H1 (cell line): ENCODE measurements around the gene SH2B3. TPM values are rescaled to one million over a fixed set of nuclear protein-coding genes. Genes with fewer than 3 reads are reported as not detected.

ENCODE experiments used
- CTCF ChIA-PET: fragments of 300-600 bp; sonication (Branson Sonifier 250); formaldehyde crosslinking; loops from one replicate; lab custom pipeline; 2021; ENCODE audit not compliant: partially characterized antibody; lab: Charles Lee
- POLR2A ChIA-PET: fragments of 300-600 bp; sonication (Branson Sonifier 250); formaldehyde crosslinking; loops from one replicate; lab custom pipeline; 2021; ENCODE audit warnings: inconsistent platforms; ENCODE audit not compliant: partially characterized antibody; lab: Charles Lee
- DNase-seq, 2 experiments: peaks; one replicate each; pipeline versions ENCODE4 v3.0.0 to v3.0.0-alpha.2; 2010 to 2022; ENCODE audit warnings: low spot score in 2 of 2, low read depth in 1 of 2, mixed read lengths in 1 of 2
- FAIRE-seq: peaks from 2 replicates; lab custom pipeline; 2011; peaks lifted over from hg19 to GRCh38; lab: Jason Lieb, UNC
- H2AFZ ChIP-seq: 2 replicates; pipeline ENCODE4 v1.8.1; 2012; ENCODE audit warnings: low read length, inconsistent platforms
- H2AK5ac ChIP-seq: 2 replicates; pipeline ENCODE4 v1.6.1; 2013; ENCODE audit warnings: low read depth, low read length
- H2BK120ac ChIP-seq: replicated peaks from 2 replicates; pipeline ENCODE3; 2013; ENCODE audit warnings: low read depth, low read length, inconsistent platforms
- H2BK12ac ChIP-seq: 2 replicates; pipeline ENCODE4 v1.6.1; 2013; ENCODE audit warnings: low read depth, low read length
- H2BK15ac ChIP-seq: 2 replicates; pipeline ENCODE4 v1.6.1; 2013; ENCODE audit warnings: low read length
- H2BK20ac ChIP-seq: 2 replicates; pipeline ENCODE4 v1.6.1; 2013; ENCODE audit warnings: low read length
- H2BK5ac ChIP-seq: 2 replicates; pipeline ENCODE4 v1.6.1; 2013; ENCODE audit warnings: low read depth, low read length
- H3K14ac ChIP-seq: 2 replicates; pipeline ENCODE4 v1.6.1; 2013; ENCODE audit warnings: inconsistent platforms; ENCODE audit not compliant: insufficient read length
- H3K18ac ChIP-seq: 2 replicates; pipeline ENCODE4 v1.6.1; 2013; ENCODE audit warnings: low read length; ENCODE audit errors: extremely low read depth
- H3K23ac ChIP-seq: 2 replicates; pipeline ENCODE4 v1.6.1; 2013; ENCODE audit warnings: inconsistent platforms; ENCODE audit not compliant: insufficient read length
- H3K23me2 ChIP-seq: 2 replicates; pipeline ENCODE4 v1.6.1; 2013; ENCODE audit warnings: low read depth, low read length
- H3K27ac ChIP-seq: 2 replicates; pipeline ENCODE4 v1.6.1; 2011; ENCODE audit warnings: low read depth, low read length, inconsistent platforms
- H3K27me3 ChIP-seq, 4 experiments: replicated peaks in 1 of 4; 1 replicate in 1 of 4; 2 replicates in 3 of 4; pipeline versions ENCODE4 v1.6.1 to v1.8.1; 2011 to 2013; ENCODE audit warnings: low read length in 3 of 4, mild to moderate bottlenecking in 3 of 4, inconsistent platforms in 2 of 4, mixed read lengths in 2 of 4, moderate library complexity in 1 of 4; ENCODE audit not compliant: control insufficient read depth in 3 of 4, insufficient read depth in 3 of 4; ENCODE audit errors: extremely low read depth in 1 of 4
- H3K36me3 ChIP-seq, 4 experiments: 2 replicates each; pipeline versions ENCODE4 v1.6.1 to v1.8.1; 2011 to 2013; ENCODE audit warnings: mild to moderate bottlenecking in 4 of 4, low read length in 3 of 4, moderate library complexity in 2 of 4, control low read depth in 1 of 4, inconsistent platforms in 1 of 4; ENCODE audit not compliant: insufficient read depth in 4 of 4, control insufficient read depth in 2 of 4
- H3K4ac ChIP-seq: replicated peaks from 2 replicates; pipeline ENCODE3; 2013; ENCODE audit warnings: low read length, low read depth, mixed read lengths, inconsistent platforms; ENCODE audit not compliant: insufficient read length
- H3K4me1 ChIP-seq, 4 experiments: replicated peaks in 1 of 4; 1 replicate in 1 of 4; 2 replicates in 3 of 4; pipeline versions ENCODE4 v1.6.1 to v1.8.1; 2011 to 2013; ENCODE audit warnings: low read length in 3 of 4, inconsistent platforms in 2 of 4, mixed read lengths in 1 of 4; ENCODE audit not compliant: insufficient read depth in 4 of 4, control insufficient read depth in 3 of 4
- H3K4me2 ChIP-seq, 2 experiments: 2 replicates each; pipeline versions ENCODE4 v1.6.1 to v1.8.1; 2011 to 2013; ENCODE audit warnings: low read depth in 2 of 2, low read length in 2 of 2, control low read depth in 1 of 2, inconsistent platforms in 1 of 2, mild to moderate bottlenecking in 1 of 2; ENCODE audit not compliant: insufficient read depth in 1 of 2
- H3K4me3 ChIP-seq, 4 experiments: fragments of 200-600, 300-600 bp in 1 of 4; sonication (generic), shearing (Covaris generic), sonication (Bioruptor Twin) in 1 of 4; 2 replicates each; pipeline versions ENCODE4 v1.5.1 to v1.8.1; 2011 to 2016; ENCODE audit warnings: low read length in 4 of 4, low read depth in 3 of 4, control low read depth in 2 of 4, inconsistent platforms in 2 of 4, mild to moderate bottlenecking in 2 of 4, mixed read lengths in 1 of 4, moderate library complexity in 1 of 4; ENCODE audit not compliant: insufficient read depth in 2 of 4; ENCODE audit errors: extremely low read depth in 1 of 4
- H3K56ac ChIP-seq: replicated peaks from 2 replicates; pipeline ENCODE3; 2013; ENCODE audit warnings: low read depth, mild to moderate bottlenecking, mixed read lengths, low read length, inconsistent platforms; ENCODE audit not compliant: insufficient read length
- H3K79me1 ChIP-seq: 2 replicates; pipeline ENCODE4 v1.6.1; 2013; ENCODE audit warnings: low read depth, low read length, control low read depth
- H3K79me2 ChIP-seq, 2 experiments: 2 replicates each; pipeline versions ENCODE4 v1.6.1 to v1.8.1; 2012 to 2013; ENCODE audit warnings: low read length in 2 of 2, mild to moderate bottlenecking in 2 of 2, inconsistent platforms in 1 of 2; ENCODE audit not compliant: insufficient read depth in 2 of 2, control insufficient read depth in 1 of 2
- H3K9ac ChIP-seq, 4 experiments: replicated peaks in 1 of 4; 1 replicate in 1 of 4; 2 replicates in 3 of 4; pipeline versions ENCODE4 v1.6.1 to v1.8.1; 2011 to 2013; ENCODE audit warnings: low read depth in 3 of 4, low read length in 3 of 4, control low read depth in 2 of 4, mild to moderate bottlenecking in 2 of 4, moderate library complexity in 2 of 4, inconsistent platforms in 1 of 4; ENCODE audit errors: extremely low read depth in 1 of 4
- H3K9me3 ChIP-seq, 2 experiments: 2 replicates each; pipeline versions ENCODE4 v1.6.1 to v1.8.1; 2012 to 2013; ENCODE audit warnings: mild to moderate bottlenecking in 2 of 2, moderate library complexity in 2 of 2, control low read depth in 1 of 2, inconsistent platforms in 1 of 2, low read depth in 1 of 2, low read length in 1 of 2, mixed read lengths in 1 of 2; ENCODE audit not compliant: insufficient read depth in 2 of 2
- H4K20me1 ChIP-seq, 2 experiments: replicated peaks in 1 of 2; 2 replicates each; pipeline versions ENCODE3 to v1.8.1; 2011 to 2013; ENCODE audit warnings: inconsistent platforms in 2 of 2, low read length in 2 of 2, mild to moderate bottlenecking in 1 of 2; ENCODE audit not compliant: insufficient read depth in 2 of 2, control insufficient read depth in 1 of 2
- H4K5ac ChIP-seq: 2 replicates; pipeline ENCODE4 v1.6.1; 2013; ENCODE audit warnings: low read length, low read depth, mixed read lengths, inconsistent platforms; ENCODE audit not compliant: insufficient read length
- H4K8ac ChIP-seq: 2 replicates; pipeline ENCODE4 v1.8.0; 2013; ENCODE audit warnings: mild to moderate bottlenecking, moderate library complexity, low read length, inconsistent platforms; ENCODE audit not compliant: insufficient read depth; ENCODE audit errors: extremely low read depth
- H4K91ac ChIP-seq: replicated peaks from 2 replicates; pipeline ENCODE3; 2013; ENCODE audit warnings: low read length, mixed read lengths, inconsistent platforms; ENCODE audit not compliant: insufficient read length
- CTCF ChIP-seq, 3 experiments: IDR thresholded peaks; 1 replicate in 2 of 3; 2 replicates in 1 of 3; pipeline versions ENCODE4 v1.5.1 to v1.6.1; 2011; ENCODE audit warnings: low read length in 3 of 3, mild to moderate bottlenecking in 3 of 3, inconsistent platforms in 2 of 3, low read depth in 1 of 3, moderate library complexity in 1 of 3; ENCODE audit not compliant: insufficient read depth in 1 of 3; ENCODE audit errors: control extremely low read depth in 1 of 3
- JUND ChIP-seq: IDR thresholded peaks from 2 replicates; pipeline ENCODE4 v1.6.1; 2011; ENCODE audit warnings: mild to moderate bottlenecking, improper control_type of control experiment, low read length
- WGBS, 2 experiments: shearing (Covaris generic) in 1 of 2; methylation state at CpG; one replicate each; pipeline versions ENCODE4 v1.1.6 to v1.1.7; 2013 to 2015; ENCODE audit warnings: low lambda C conversion rate in 2 of 2, mixed read lengths in 2 of 2, inconsistent platforms in 1 of 2, low coverage in 1 of 2, missing lambda C conversion rate in 1 of 2; ENCODE audit not compliant: insufficient replicate concordance in 2 of 2, insufficient coverage in 1 of 2, insufficient read length in 1 of 2; ENCODE audit errors: extremely low coverage in 1 of 2, missing lambda C conversion rate in 1 of 2; 5-methylcytosine and 5-hydroxymethylcytosine counted together
- polyA plus RNA-seq, 7 experiments: library from polyadenylated mRNA; depleted of rRNA in 3 of 7; stranded (reverse) in 5 of 7; unstranded in 2 of 7; fragments of >200 nt in 5 of 7; fragments of 200-250 nt in 2 of 7; gene quantifications; 1 replicate in 5 of 7; 2 replicates in 1 of 7; 4 replicates in 1 of 7; pipeline versions ENCODE4 v1.2.1 to v1.2.3, GENCODE V29; 2011 to 2013; ENCODE audit warnings: missing spikeins in 2 of 7, mixed read lengths in 2 of 7
- total RNA-seq: library from RNA; stranded (reverse); fragmentation: NEBNext Ultra II Directional; extraction: Animal tissue kit (Norgen Biotek cat#: 25700); gene quantifications from 2 replicates; pipeline ENCODE4 v1.2.1, GENCODE V29; 2021

The SH2B3 gene
- total and polyA plus RNA-seq, 2 of the 8 experiments (the other 6 are each of a cell fraction or from before 2014, with no cell fraction given), result 20.8 to 34.1 TPM

DNA sequence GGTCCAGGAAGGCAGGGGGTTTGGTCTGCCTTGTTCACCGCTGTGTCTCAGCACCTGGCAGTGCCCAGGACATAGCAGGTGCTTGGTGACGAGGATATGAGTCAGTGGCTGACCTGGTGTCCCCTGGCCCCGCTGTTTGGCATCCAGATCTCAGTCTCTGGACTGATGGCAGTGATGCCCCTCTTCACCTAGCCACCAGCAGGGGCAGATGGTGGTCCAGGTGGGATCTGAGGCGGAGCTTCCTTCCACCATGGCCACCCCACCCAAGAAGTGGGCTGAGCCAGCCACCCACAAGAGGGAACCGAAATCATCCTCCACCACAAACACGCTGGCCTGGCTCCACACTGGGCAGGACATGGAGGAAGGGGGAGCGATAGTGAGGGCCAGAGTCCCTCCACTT is 16.1 kb upstream of the SH2B3 start:
- H3K23me2 ChIP-seq, result no peaks in the 10 kb centered on the region
- TF ChIP-seq JUND (no peak), CTCF (IDR thresholded peaks at IDR 0.05; ENCODE audit: control extremely low read depth in 1 of 3, insufficient read depth in 1 of 3, low read depth in 1 of 3, low read length in 3 of 3) (peak in 1 of 3 experiments; percentile 30; a peak in 1 of 4 replicates)
- H3K4me1 ChIP-seq, result no peaks in the 10 kb centered on the region
- H4K5ac ChIP-seq, result no peak overlapping the region
- no peaks in the 10 kb centered on the region for H3K9me3 ChIP-seq
- no peak overlapping the region for H4K91ac ChIP-seq
- FAIRE-seq (no peak), DNase-seq (no peak)
- H3K56ac ChIP-seq, result no peak overlapping the region
- H3K9ac ChIP-seq, result no peak overlapping the region
- H4K8ac ChIP-seq, result no peak overlapping the region; the same call in 1 of the 2 replicates
- 77% methylated on average over 7 of the region's 7 CpGs; no CpG with 5 or more reads in 1 of the 2 experiments for WGBS, 2 experiments
- no peak overlapping the region for H2AFZ ChIP-seq
- H2AK5ac ChIP-seq, result no peak overlapping the region
- H3K4me3 ChIP-seq, result no peak overlapping the region
- POLR2A ChIA-PET, result no interaction called here
- H2BK5ac ChIP-seq, result 0 out of 2 replicates have a peak overlapping the region, but pooled peaks have one; percentile 16
- no peaks in the 10 kb centered on the region for H3K27me3 ChIP-seq
- no peak overlapping the region for H3K18ac ChIP-seq
- no peak overlapping the region for H3K27ac ChIP-seq
- no peak overlapping the region for H3K4ac ChIP-seq
- H3K4me2 ChIP-seq, result no peak overlapping the region
- H2BK12ac ChIP-seq, result no peak overlapping the region
- no peak overlapping the region for H2BK15ac ChIP-seq
- H4K20me1 ChIP-seq, result no peaks in the 10 kb centered on the region
- CTCF ChIA-PET, result interaction anchor here (0.7 to 1.2 kb wide), 2 partner anchors 23 to 148 kb away, joined by 3 read pairs; no protein-coding TSS in a partner anchor
- H3K23ac ChIP-seq, result no peak overlapping the region
- no peak overlapping the region for H2BK20ac ChIP-seq
- no peak overlapping the region for H2BK120ac ChIP-seq
- H3K36me3 ChIP-seq, result no peaks in the 10 kb centered on the region
- H3K14ac ChIP-seq, result no peak overlapping the region
- no peaks in the 10 kb centered on the region for H3K79me1 ChIP-seq
- H3K79me2 ChIP-seq, result no peaks in the 10 kb centered on the region
